HepG2 (cell line): ENCODE results near the gene DCAF6. TPM values are rescaled to one million over a fixed set of nuclear protein-coding genes. Genes with fewer than 3 reads are reported as not detected.

ENCODE experiments used
- ATAC-seq: fragments of 200-7000 bp; cut with Tn5 transposase; 3 replicates; pipeline ENCODE4 v1.9.1; 2020; ENCODE audit warnings: mild to moderate bottlenecking, moderate library complexity
- BruUV-seq: library from RNA; stranded (reverse); fragments of 400-500 nt; replicated peaks from 2 replicates; lab custom pipeline; 2021; lab: Mats Ljungman, UMichigan
- CTCF ChIA-PET: fragments of 300-600 bp; formaldehyde crosslinking; extraction: SDS; loops from one replicate; lab custom pipeline; 2021; ENCODE audit warnings: low total read pairs, inconsistent platforms, low intra/inter-chr PET ratio; lab: Yijun Ruan, JAX
- POLR2A ChIA-PET: fragments of 350-600 bp; sonication (Branson Sonifier 250); formaldehyde crosslinking; loops from one replicate; lab custom pipeline; 2020; ENCODE audit warnings: antibody characterized with exemption, inconsistent platforms; lab: Yijun Ruan, JAX
- DNase-seq: peaks from one replicate; pipeline ENCODE4 v3.0.0-alpha.2; 2015; ENCODE audit warnings: low spot score
- FAIRE-seq: peaks from 3 replicates; lab custom pipeline; 2011; peaks lifted over from hg19 to GRCh38; lab: Jason Lieb, UNC
- H2AFZ ChIP-seq: one replicate; pipeline ENCODE4 v1.6.1; 2011; ENCODE audit warnings: low read length, inconsistent platforms
- H3K27ac ChIP-seq: fragments of 300-600 bp; 3 replicates; pipeline ENCODE4 v1.8.0; 2011; ENCODE audit warnings: mixed run types, mild to moderate bottlenecking, mixed read lengths, low read length, inconsistent platforms; ENCODE audit not compliant: insufficient read depth; ENCODE audit errors: extremely low read length
- H3K27me3 ChIP-seq, 2 experiments: fragments of 200-600 bp in 1 of 2; 2 replicates in 1 of 2; 3 replicates in 1 of 2; pipeline versions ENCODE4 v1.6.0 to v1.8.0; 2011; ENCODE audit warnings: low read length in 2 of 2, mild to moderate bottlenecking in 2 of 2, moderate library complexity in 2 of 2, inconsistent platforms in 1 of 2; ENCODE audit not compliant: insufficient read depth in 2 of 2, control insufficient read depth in 1 of 2
- H3K36me3 ChIP-seq, 2 experiments: fragments of 200-600 bp in 1 of 2; replicated peaks in 1 of 2; 2 replicates in 1 of 2; 3 replicates in 1 of 2; pipeline versions ENCODE4 v1.5.1 to v1.8.0; 2011; ENCODE audit warnings: low read length in 2 of 2, inconsistent platforms in 1 of 2; ENCODE audit not compliant: insufficient read depth in 2 of 2, control insufficient read depth in 1 of 2
- H3K4me1 ChIP-seq: 2 replicates; pipeline ENCODE4 v1.5.1; 2012; ENCODE audit warnings: low read length, inconsistent platforms; ENCODE audit not compliant: insufficient read depth
- H3K4me2 ChIP-seq: 2 replicates; pipeline ENCODE4 v1.6.0; 2011; ENCODE audit warnings: low read depth, low read length, inconsistent platforms
- H3K4me3 ChIP-seq, 3 experiments: fragments of 200-600 bp in 1 of 3; sonication (generic), shearing (Covaris generic) in 1 of 3; replicated peaks in 1 of 3; 2 replicates each; pipeline ENCODE4 v1.5.1; 2011 to 2016; ENCODE audit warnings: low read length in 3 of 3, inconsistent platforms in 2 of 3, low read depth in 2 of 3, mild to moderate bottlenecking in 2 of 3, control low read depth in 1 of 3, mixed read lengths in 1 of 3; ENCODE audit not compliant: insufficient read depth in 1 of 3
- H3K79me2 ChIP-seq: one replicate; pipeline ENCODE4 v1.6.1; 2011; ENCODE audit warnings: low read length, inconsistent platforms; ENCODE audit not compliant: insufficient read depth
- H3K9ac ChIP-seq: 2 replicates; pipeline ENCODE4 v1.6.0; 2011; ENCODE audit warnings: mild to moderate bottlenecking, low read depth, low read length, inconsistent platforms; ENCODE audit not compliant: insufficient read depth
- H3K9me3 ChIP-seq: 2 replicates; pipeline ENCODE4 v1.5.1; 2012; ENCODE audit warnings: mild to moderate bottlenecking, low read length
- H4K20me1 ChIP-seq: 2 replicates; pipeline ENCODE4 v1.6.0; 2011; ENCODE audit warnings: inconsistent platforms, mild to moderate bottlenecking, low read length, moderate library complexity; ENCODE audit not compliant: insufficient read depth
- ATF7 ChIP-seq, 2 experiments: fragments of 450-650 bp in 1 of 2; sonication (generic) in 1 of 2; formaldehyde crosslinking in 1 of 2; IDR thresholded peaks; 2 replicates each; pipeline versions ENCODE4 v1.4.0 to v1.6.1; 2016 to 2020; ENCODE audit warnings: antibody characterized with exemption in 1 of 2, mild to moderate bottlenecking in 1 of 2, missing genetic modification reagents in 1 of 2
- BHLHE40 ChIP-seq: IDR thresholded peaks from 2 replicates; pipeline ENCODE4 v1.6.1; 2011; ENCODE audit warnings: low read length, improper control_type of control experiment
- ELF3 ChIP-seq: IDR thresholded peaks from 2 replicates; pipeline ENCODE4 v1.6.1; 2016; ENCODE audit warnings: missing genetic modification reagents, missing compliant biosample characterization
- IRX3 ChIP-seq: sonication (generic); formaldehyde crosslinking; IDR thresholded peaks from 2 replicates; pipeline ENCODE4 v1.8.1; 2023; ENCODE audit warnings: mild to moderate bottlenecking, low read depth, missing genetic modification reagents, borderline replicate concordance
- REPIN1 ChIP-seq: sonication (generic); formaldehyde crosslinking; IDR thresholded peaks from 2 replicates; pipeline ENCODE4 v1.8.0; 2022; ENCODE audit warnings: missing genetic modification reagents, low read depth, mild to moderate bottlenecking, borderline replicate concordance
- SIN3A ChIP-seq: IDR thresholded peaks from 2 replicates; pipeline ENCODE4 v1.6.1; 2011; ENCODE audit warnings: low read depth, mild to moderate bottlenecking, control low read depth, low read length, borderline replicate concordance
- TEAD2 ChIP-seq: sonication (generic); formaldehyde crosslinking; IDR thresholded peaks from 2 replicates; pipeline ENCODE4 v1.9.0; 2021; ENCODE audit warnings: missing genetic modification reagents
- TMF1 ChIP-seq: sonication (generic); formaldehyde crosslinking; IDR thresholded peaks from 2 replicates; pipeline ENCODE4 v1.8.1; 2022; ENCODE audit warnings: low read depth, missing genetic modification reagents
- ZNF12 ChIP-seq: sonication (generic); formaldehyde crosslinking; IDR thresholded peaks from 2 replicates; pipeline ENCODE4 v1.5.0; 2020; ENCODE audit warnings: missing genetic modification reagents
- ZNF33B ChIP-seq: sonication (generic); formaldehyde crosslinking; IDR thresholded peaks from 2 replicates; pipeline ENCODE4 v1.5.1; 2020; ENCODE audit warnings: mild to moderate bottlenecking, missing genetic modification reagents
- ZNF530 ChIP-seq: sonication (generic); formaldehyde crosslinking; IDR thresholded peaks from 2 replicates; pipeline ENCODE4 v1.5.0; 2020; ENCODE audit warnings: low read depth, mild to moderate bottlenecking, missing genetic modification reagents
- ZNF652 ChIP-seq: IDR thresholded peaks from 2 replicates; pipeline ENCODE4 v1.6.1; 2016; ENCODE audit warnings: low read depth, borderline replicate concordance
- ZNF710 ChIP-seq: sonication (generic); formaldehyde crosslinking; IDR thresholded peaks from 2 replicates; pipeline ENCODE4 v1.5.0; 2020; ENCODE audit warnings: mild to moderate bottlenecking, missing genetic modification reagents, borderline replicate concordance
- WGBS: methylation state at CpG from one replicate; pipeline ENCODE4 v1.1.6; 2017; ENCODE audit warnings: low lambda C conversion rate; 5-methylcytosine and 5-hydroxymethylcytosine counted together
- in situ Hi-C: cut with HindIII; loops from 2 replicates; pipeline ENCODE4 v1.10.0; 2017; ENCODE audit warnings: low pct_unique_long_range_greater_than_20kb; ENCODE audit not compliant: extremely low pct_ligation_motif_present
- intact Hi-C: fragments of 100-400 bp; cut with micrococcal nuclease; formaldehyde crosslinking; loops from one replicate; pipeline ENCODE4 v1.10.0; 2022; ENCODE audit not compliant: unreplicated experiment
- polyA plus RNA-seq, 8 experiments: library from polyadenylated mRNA; depleted of rRNA in 3 of 8; stranded (reverse) in 7 of 8; unstranded in 1 of 8; fragments of >200 nt; fragmentation: Illumina TruSeq in 4 of 8; extraction: Trizol in 4 of 8; gene quantifications; 2 replicates each; pipeline versions ENCODE4 v1.2.1 to v1.2.3, GENCODE V29; 2011 to 2016; ENCODE audit warnings: low read depth in 4 of 8, missing spikeins in 1 of 8, mixed read lengths in 1 of 8; ENCODE audit not compliant: insufficient read depth in 1 of 8
- total RNA-seq, 5 experiments: library from RNA; depleted of rRNA; stranded (reverse); fragments of >200 nt; fragmentation: Illumina TruSeq; extraction: Trizol; gene quantifications; 2 replicates each; pipeline ENCODE4 v1.2.3, GENCODE V29; 2016; ENCODE audit warnings: low read depth in 1 of 5

The DCAF6 gene
- total and polyA plus RNA-seq, 2 of the 13 experiments (the other 11 are each of a cell fraction or from before 2014, with no cell fraction given), result 24.7 to 33.7 TPM

- Histone ChIP-seq H3K9me3 (peaks cover 14% of the 10 kb centered on the region), H3K4me3 (no peak overlapping the region), H2AFZ (no peak overlapping the region), H3K4me1 (peaks cover 45% of the 10 kb centered on the region), H3K9ac (no peak overlapping the region), H4K20me1 (no peaks in the 10 kb centered on the region), H3K27me3 (no peaks in the 10 kb centered on the region), H3K4me2 (no peak overlapping the region), H3K79me2 (no peaks in the 10 kb centered on the region), H3K27ac (no peak overlapping the region), H3K36me3 (no peaks in the 10 kb centered on the region)
- no TSS peak for BruUV-seq
- no peak for DNase-seq
- ChIA-PET CTCF (no interaction called here), POLR2A (no interaction called here)
- 81% methylated on average over 7 of the region's 7 CpGs for WGBS
- in situ Hi-C loops, result no loop called here
- intact Hi-C loops, result no loop called here
- TF ChIP-seq REPIN1 (CRISPR knock-in tag), result no peak
- no peak for TF ChIP-seq ATF7 (IDR thresholded peaks at IDR 0.05)
- no peak for TF ChIP-seq ATF7 (CRISPR knock-in tag; IDR thresholded peaks at IDR 0.05)
- no peak for TF ChIP-seq ELF3 (CRISPR knock-in tag)
- TF ChIP-seq ZNF33B (CRISPR knock-in tag), result no peak
- TF ChIP-seq ZNF12, result no peak
- no peak for TF ChIP-seq TEAD2 (CRISPR knock-in tag)
- TF ChIP-seq ZNF710, result no peak
- no peak for TF ChIP-seq ZNF530 (CRISPR knock-in tag)
- no peak for TF ChIP-seq SIN3A
- TF ChIP-seq TMF1 (CRISPR knock-in tag), result no peak
- TF ChIP-seq ZNF652 (CRISPR knock-in tag), result no peak
- TF ChIP-seq IRX3 (CRISPR knock-in tag), result no peak
- no peak for TF ChIP-seq BHLHE40
- ATAC-seq, result no peak
- FAIRE-seq, result no peak
Observed at GRCh38 chr1:167912294-167912693, 24.2 kb upstream of the DCAF6 start.
